Measurements from ENCODE around the gene DIDO1.
"Not testable (repeated sequence)": the region's sequence is repeated elsewhere in the genome, so short reads cannot be mapped to it uniquely, and the experiment has no call there.

DIDO1 gene

GRCh38 chr20:62849431-62849830 is 76.9 kb downstream of the DIDO1 start:
- Histone ChIP-seq H3K4me2 (ENCODE audit: low read depth, low read length) (no peak overlapping the region), H3K27me3 (replicated peaks; ENCODE audit: insufficient read depth, low read length) (no peaks in the 10 kb centered on the region), H3K36me3 (replicated peaks; ENCODE audit: insufficient read depth, low read length) (no peaks in the 10 kb centered on the region), H3K9me3 (replicated peaks; ENCODE audit: insufficient read depth, low read length) (no peaks in the 10 kb centered on the region), H3F3A (ENCODE audit: insufficient read depth, low read length) (peaks cover 3% of the 10 kb centered on the region; the same call in 1 of the 2 replicates), H3K79me2 (ENCODE audit: low read length) (no peaks in the 10 kb centered on the region), H3K27ac (ENCODE audit: low read length) (no peak overlapping the region), H3K9ac (ENCODE audit: low read length) (no peak overlapping the region), H3K9me2 (replicated peaks; ENCODE audit: insufficient read depth, low read length) (no peaks in the 10 kb centered on the region), H2AFZ (ENCODE audit: low read length) (no peak overlapping the region), H3K4me1 (ENCODE audit: low read length) (no peaks in the 10 kb centered on the region), H4K20me1 (ENCODE audit: insufficient read depth, low read length) (no peaks in the 10 kb centered on the region), H3K4me3 (ENCODE audit: low read length) (no peak overlapping the region)
- no peak for DNase-seq
- TF ChIP-seq CTCF (IDR thresholded peaks at IDR 0.05; ENCODE audit: low read length) (no peak), EZH2 (optimal IDR thresholded peaks at IDR 0.05; ENCODE audit: low read depth, low read length) (no peak), EZH2phosphoT487 (IDR thresholded peaks at IDR 0.05; ENCODE audit: low read length) (no peak)

- H3K79me2 ChIP-seq (ENCODE audit: low read length); H3K4me1 ChIP-seq (ENCODE audit: low read length); DNase-seq; H3K36me3 ChIP-seq (replicated peaks; ENCODE audit: insufficient read depth, low read length); H3K27me3 ChIP-seq (replicated peaks; ENCODE audit: insufficient read depth, low read length); H3K9me3 ChIP-seq (replicated peaks; ENCODE audit: insufficient read depth, low read length); H2AFZ ChIP-seq (ENCODE audit: low read length); H3K9me2 ChIP-seq (replicated peaks; ENCODE audit: insufficient read depth, low read length); H3K4me3 ChIP-seq (ENCODE audit: low read length); H3K27ac ChIP-seq (ENCODE audit: low read length); H4K20me1 ChIP-seq (ENCODE audit: insufficient read depth, low read length); H3K4me2 ChIP-seq (ENCODE audit: low read depth, low read length); H3K9ac ChIP-seq (ENCODE audit: low read length); H3F3A ChIP-seq (ENCODE audit: insufficient read depth, low read length): not testable (repeated sequence)
These were observed 77.4 kb downstream of the DIDO1 start for GRCh38 chr20:62848917-62849316.

GRCh38 chr20:62846166-62846890 is 80.0 kb downstream of the DIDO1 start:
- DNase-seq, result no peak

More at GRCh38 chr20:62846166-62846890, 80.0 kb downstream of the DIDO1 start:
- TF ChIP-seq EZH2phosphoT487 (IDR thresholded peaks at IDR 0.05; ENCODE audit: low read length) (no peak), EZH2 (optimal IDR thresholded peaks at IDR 0.05; ENCODE audit: low read depth, low read length) (no peak), CTCF (IDR thresholded peaks at IDR 0.05; ENCODE audit: low read length) (no peak)
- no peaks in the 10 kb centered on the region for H3K27me3 ChIP-seq (replicated peaks; ENCODE audit: insufficient read depth, low read length)
- no peaks in the 10 kb centered on the region for H3K36me3 ChIP-seq (replicated peaks; ENCODE audit: insufficient read depth, low read length)
- no peak overlapping the region for H3K27ac ChIP-seq (ENCODE audit: low read length)
- peaks cover 3% of the 10 kb centered on the region; the same call in 1 of the 2 replicates for H3F3A ChIP-seq (ENCODE audit: insufficient read depth, low read length)
- no peaks in the 10 kb centered on the region for H3K9me3 ChIP-seq (replicated peaks; ENCODE audit: insufficient read depth, low read length)
- no peaks in the 10 kb centered on the region for H3K79me2 ChIP-seq (ENCODE audit: low read length)
- no peak overlapping the region for H3K4me3 ChIP-seq (ENCODE audit: low read length)
- H3K9me2 ChIP-seq (replicated peaks; ENCODE audit: insufficient read depth, low read length), result no peaks in the 10 kb centered on the region
- no peak overlapping the region for H3K9ac ChIP-seq (ENCODE audit: low read length)
- no peaks in the 10 kb centered on the region for H3K4me1 ChIP-seq (ENCODE audit: low read length)
- H3K4me2 ChIP-seq (ENCODE audit: low read depth, low read length), result no peak overlapping the region
- H4K20me1 ChIP-seq (ENCODE audit: insufficient read depth, low read length), result no peaks in the 10 kb centered on the region
- H2AFZ ChIP-seq (ENCODE audit: low read length), result no peak overlapping the region
